Heart left ventricle (tissue), 16 donors: Measurements from ENCODE around the gene PPP1R14C. TPM values are rescaled to one million over a fixed set of nuclear protein-coding genes. Genes with fewer than 3 reads are reported as not detected.

Experiments
- ATAC-seq, 4 donors: fragments of 200-7000 bp; cut with Tn5 transposase; one replicate each; pipeline ENCODE4 v1.9.1; 2020 to 2022; ENCODE audit warnings: moderate library complexity in 4 of 4, mild to moderate bottlenecking in 3 of 4, moderate number of reproducible peaks in 1 of 4
- DNase-seq, 5 donors: peaks; one replicate each; pipeline ENCODE4 v3.0.0-alpha.2; 2020
- H3K27ac ChIP-seq, 12 donors: fragments of 200-600 bp; sonication (generic) in 4 of 12; one replicate each; pipeline versions ENCODE4 v1.5.0 to v1.8.0; 2016 to 2022; ENCODE audit warnings: mild to moderate bottlenecking in 2 of 12
- H3K27me3 ChIP-seq, 9 donors: fragments of 200-600 bp; sonication (generic) in 2 of 9; one replicate each; pipeline versions ENCODE4 v1.5.1 to v1.8.0; 2016 to 2022; ENCODE audit warnings: mild to moderate bottlenecking in 3 of 9
- H3K36me3 ChIP-seq, 9 donors: fragments of 200-600 bp; sonication (generic) in 2 of 9; one replicate each; pipeline versions ENCODE4 v1.5.0 to v1.8.0; 2018 to 2022; ENCODE audit warnings: mild to moderate bottlenecking in 2 of 9
- H3K4me1 ChIP-seq, 12 donors: fragments of 200-600 bp; sonication (generic) in 4 of 12; one replicate each; pipeline versions ENCODE4 v1.5.0 to v1.8.0; 2016 to 2022; ENCODE audit warnings: mild to moderate bottlenecking in 3 of 12
- H3K4me3 ChIP-seq, 12 donors: fragments of 200-600 bp; sonication (generic) in 4 of 12; one replicate each; pipeline versions ENCODE4 v1.5.0 to v1.8.0; 2017 to 2022; ENCODE audit warnings: mild to moderate bottlenecking in 9 of 12, moderate library complexity in 4 of 12
- H3K9me3 ChIP-seq, 12 donors: fragments of 200-600 bp; sonication (generic) in 4 of 12; one replicate each; pipeline versions ENCODE4 v1.5.0 to v1.8.0; 2016 to 2022; ENCODE audit warnings: mild to moderate bottlenecking in 1 of 12
- POLR2A ChIP-seq, 2 donors: fragments of 450-650 bp; IDR thresholded peaks; one replicate each; pipeline ENCODE4 v1.6.1; 2017; ENCODE audit warnings: antibody characterized with exemption in 2 of 2, mild to moderate bottlenecking in 2 of 2, moderate library complexity in 2 of 2
- WGBS, 4 donors: extraction: QIAGEN DNeasy Blood & Tissue Kit in 2 of 4; methylation state at CpG; one replicate each; pipeline versions ENCODE4 v1.1.5 to v1.1.7; 2013 to 2018; 5-methylcytosine and 5-hydroxymethylcytosine counted together
- intact Hi-C, 10 donors: fragments of 100-400 bp; cut with DNase I; formaldehyde crosslinking; loops; one replicate each; pipeline versions ENCODE4 v1.11.1 to v1.14.2; 2022
- polyA plus RNA-seq, 2 donors: library from polyadenylated mRNA; stranded (reverse); fragments of 200-250 nt; gene quantifications; one replicate each; pipeline ENCODE4 v1.2.3, GENCODE V29; 2013
- total RNA-seq, 9 donors: library from RNA; depleted of rRNA in 2 of 9; stranded (reverse); fragments of >200 nt in 2 of 9; fragmentation: NEBNext Ultra II Directional in 3 of 9; extraction: Animal tissue kit (Norgen Biotek cat#: 25700) in 3 of 9; gene quantifications; one replicate each; pipeline versions ENCODE4 v1.1.0 to v1.2.4, GENCODE V29; 2016 to 2023
- TF ChIP-seq, protein P1 (sequence below), 12 donors: fragments of 200-600 bp; sonication (generic) in 4 of 12; IDR thresholded peaks; one replicate each; pipeline versions ENCODE4 v1.5.0 to v1.8.0; 2018 to 2022; ENCODE audit warnings: antibody characterized with exemption in 12 of 12, mild to moderate bottlenecking in 5 of 12
- donor health status: ischemic (EF 13 %, LVEDD 7.1; RV severe dilation, severe dysfunction).
- donor health status: healthy with polysubstance abuse.
- donor health status: DM: no; HTN: yes; CAD: no.
- donor health status: DM: no; HTN: no; CAD: no.
- donor health status: ischemic (EF 25% LVEDD 6.9; RV normal size, moderate dysfunction).
- donor health status: ischemic (EF 25% LVEDD 5.7; RV mildly dilated, moderate dysfunction).
- donor health status: healthy.
- donor health status: DM: yes; HTN: yes; CAD: no.
- donor health status: ischemic (EF 35%, LVEDD 5.7; RV mildly dilated, moderate dysfunction).
- donor health status: nonischemic (EF 11% LVEDD 7.7; RV severe dilation, severe dysfunction).
- donor health status: DM: yes; HTN: yes; CAD: no.
- donor health status: PGD.
- donor health status: ischemic (EF 29% LVEDD 5.4; RV normal size, mild dysfunction).
- donor health status: nonischemic (EF 23%, LVEDD 6.1; RV moderate dilation, normal function).

PPP1R14C gene
- total and polyA plus RNA-seq, 11 donors: 41.1 to 143 (median 75.7) TPM

DNA sequence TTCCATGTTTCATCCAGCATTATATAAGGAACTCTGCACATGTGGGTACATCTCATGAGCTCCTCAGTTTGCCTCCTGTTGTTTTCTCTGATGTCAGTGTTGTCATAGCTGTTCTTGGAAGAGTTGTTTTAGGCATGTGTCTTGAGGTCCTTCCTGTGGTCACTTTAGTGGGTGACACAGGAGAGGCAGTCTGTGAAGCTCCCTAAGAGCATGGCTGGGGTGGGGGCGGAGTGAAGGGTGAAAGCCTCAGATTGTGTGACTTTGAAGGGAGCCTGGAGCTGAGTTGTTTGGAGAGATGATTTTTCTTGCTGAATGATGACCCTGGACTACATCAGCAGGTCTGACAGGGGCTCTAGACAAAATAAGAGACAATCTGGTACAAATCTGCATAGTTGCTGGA lies 37.7 kb downstream of the PPP1R14C start:
- Histone ChIP-seq H3K27ac (peak overlapping the region in 11 of 12 donors; percentile 25 to 99 (median 90)), H3K4me3 (no peak overlapping the region), H3K36me3 (no peaks in the 10 kb centered on the region), H3K9me3 (no peaks in the 10 kb centered on the region), H3K27me3 (no peaks in the 10 kb centered on the region), H3K4me1 (peaks cover 0 to 46% (median 15%) of the 10 kb centered on the region in 12 donors)
- DNase-seq (no peak), ATAC-seq (no peak)
- TF ChIP-seq POLR2A (IDR thresholded peaks at IDR 0.05): no peak
- TF ChIP-seq, protein P1, sequence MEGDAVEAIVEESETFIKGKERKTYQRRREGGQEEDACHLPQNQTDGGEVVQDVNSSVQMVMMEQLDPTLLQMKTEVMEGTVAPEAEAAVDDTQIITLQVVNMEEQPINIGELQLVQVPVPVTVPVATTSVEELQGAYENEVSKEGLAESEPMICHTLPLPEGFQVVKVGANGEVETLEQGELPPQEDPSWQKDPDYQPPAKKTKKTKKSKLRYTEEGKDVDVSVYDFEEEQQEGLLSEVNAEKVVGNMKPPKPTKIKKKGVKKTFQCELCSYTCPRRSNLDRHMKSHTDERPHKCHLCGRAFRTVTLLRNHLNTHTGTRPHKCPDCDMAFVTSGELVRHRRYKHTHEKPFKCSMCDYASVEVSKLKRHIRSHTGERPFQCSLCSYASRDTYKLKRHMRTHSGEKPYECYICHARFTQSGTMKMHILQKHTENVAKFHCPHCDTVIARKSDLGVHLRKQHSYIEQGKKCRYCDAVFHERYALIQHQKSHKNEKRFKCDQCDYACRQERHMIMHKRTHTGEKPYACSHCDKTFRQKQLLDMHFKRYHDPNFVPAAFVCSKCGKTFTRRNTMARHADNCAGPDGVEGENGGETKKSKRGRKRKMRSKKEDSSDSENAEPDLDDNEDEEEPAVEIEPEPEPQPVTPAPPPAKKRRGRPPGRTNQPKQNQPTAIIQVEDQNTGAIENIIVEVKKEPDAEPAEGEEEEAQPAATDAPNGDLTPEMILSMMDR (IDR thresholded peaks at IDR 0.05): no peak
- WGBS, 4 donors: 93 to 100% (median 94%) methylated on average over 1 of the region's 1 CpG
- intact Hi-C loops: loop anchor here in 1 of 10 donors (10.0 kb wide), 1 partner anchor 54 kb away; no protein-coding TSS in a partner anchor

DNA sequence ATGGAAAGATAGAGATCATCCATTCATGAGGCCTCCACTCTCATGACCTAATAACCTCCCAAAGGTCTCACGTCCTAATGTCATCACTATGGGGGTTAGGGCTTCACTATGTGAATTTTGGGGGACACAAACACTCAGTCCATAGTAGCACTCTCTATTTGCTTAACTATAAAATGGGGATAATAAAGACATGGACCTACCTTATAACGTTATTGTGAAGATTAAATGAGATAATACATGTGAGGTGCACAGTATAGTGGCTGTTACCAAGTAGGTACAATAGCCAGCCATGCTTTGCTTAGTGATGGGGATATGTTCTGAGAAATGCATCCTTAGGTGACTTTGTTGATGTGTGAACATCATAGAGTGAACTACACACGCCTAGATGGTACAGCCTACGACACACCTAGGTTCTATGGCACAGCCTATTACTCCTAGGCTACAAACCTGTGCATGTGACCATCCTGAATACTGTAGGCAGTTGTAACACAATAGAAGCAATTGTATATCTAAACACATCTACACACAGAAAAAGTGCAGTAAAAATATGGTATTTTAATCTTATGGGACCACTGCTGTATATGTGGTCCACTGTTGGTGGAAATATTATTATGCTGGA lies 39.7 kb downstream of the PPP1R14C start:
- H3K4me1 ChIP-seq: peaks cover 0 to 32% (median 10%) of the 10 kb centered on the region in 12 donors
- ATAC-seq (no peak), DNase-seq (no peak)
- no peaks in the 10 kb centered on the region for H3K36me3 ChIP-seq
- H3K27ac ChIP-seq: peak overlapping the region in 4 of 12 donors; percentile 90 to 98 (median 95)
- TF ChIP-seq, protein P1 (IDR thresholded peaks at IDR 0.05): no peak
- 86 to 98% (median 94%) methylated on average over 4 of the region's 4 CpGs for WGBS, 4 donors
- no peak overlapping the region for H3K4me3 ChIP-seq
- no peaks in the 10 kb centered on the region for H3K27me3 ChIP-seq
- intact Hi-C loops: loop anchor here in 1 of 10 donors (10.0 kb wide), 1 partner anchor 52 kb away; no protein-coding TSS in a partner anchor
- no peaks in the 10 kb centered on the region for H3K9me3 ChIP-seq

DNA sequence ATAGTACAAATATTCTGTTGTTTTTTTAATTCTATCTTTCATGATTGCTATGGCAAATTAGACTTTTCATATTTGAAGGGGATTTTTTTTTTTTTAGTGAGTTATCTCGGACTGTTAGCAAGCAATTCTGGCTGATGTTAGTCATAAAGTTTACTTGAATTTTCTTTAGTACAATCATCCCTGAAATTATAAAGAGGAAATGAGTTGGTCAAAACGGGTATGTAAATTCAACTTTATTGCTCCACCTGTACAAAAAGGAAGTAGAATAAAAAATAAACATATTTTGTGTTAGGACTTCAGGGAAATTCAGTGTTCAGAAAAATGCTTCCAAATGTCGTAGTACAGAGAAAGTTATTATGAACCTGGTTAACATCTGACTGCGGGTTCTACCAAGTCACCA lies 40.3 kb downstream of the PPP1R14C start:
- no peaks in the 10 kb centered on the region for H3K9me3 ChIP-seq
- H3K36me3 ChIP-seq: no peaks in the 10 kb centered on the region
- DNase-seq (no peak), ATAC-seq (no peak)
- intact Hi-C loops: loop anchor here in 1 of 10 donors (10.0 kb wide), 1 partner anchor 52 kb away; no protein-coding TSS in a partner anchor
- no peak overlapping the region for H3K4me3 ChIP-seq
- TF ChIP-seq, protein P1 (IDR thresholded peaks at IDR 0.05): no peak
- no peak for TF ChIP-seq POLR2A (IDR thresholded peaks at IDR 0.05)
- H3K27me3 ChIP-seq: no peaks in the 10 kb centered on the region
- H3K4me1 ChIP-seq: peaks cover 0 to 31% (median 10%) of the 10 kb centered on the region in 12 donors
- 78 to 83% (median 82%) methylated on average over 4 of the region's 4 CpGs for WGBS, 4 donors
- peak overlapping the region in 1 of 12 donors; percentile 14 for H3K27ac ChIP-seq

DNA sequence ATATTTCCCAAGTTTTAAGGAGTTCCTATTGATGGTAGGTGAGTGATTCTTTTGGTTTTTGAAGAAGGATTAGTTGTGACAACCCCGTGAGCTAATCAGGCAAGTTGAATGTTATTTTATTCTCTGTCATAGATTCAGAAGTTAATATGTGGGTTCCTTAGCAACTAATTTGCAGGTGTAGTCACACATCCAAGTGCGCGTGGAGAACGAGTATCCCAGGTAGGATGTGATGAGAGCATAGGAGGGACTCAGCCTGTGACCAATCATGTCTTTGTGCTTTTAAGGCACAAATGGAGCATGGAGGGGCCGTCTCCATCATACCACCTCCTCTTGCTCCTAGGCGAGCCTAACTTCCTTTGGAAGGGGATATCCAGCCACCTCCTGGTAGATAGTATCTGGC lies 41.1 kb downstream of the PPP1R14C start:
- H3K9me3 ChIP-seq: no peaks in the 10 kb centered on the region
- H3K36me3 ChIP-seq: no peaks in the 10 kb centered on the region
- DNase-seq (no peak), ATAC-seq (no peak)
- peaks cover 0 to 30% (median 4%) of the 10 kb centered on the region in 12 donors for H3K4me1 ChIP-seq
- intact Hi-C loops: loop anchor here in 1 of 10 donors (10.0 kb wide), 1 partner anchor 51 kb away; no protein-coding TSS in a partner anchor
- TF ChIP-seq POLR2A (IDR thresholded peaks at IDR 0.05): no peak
- TF ChIP-seq, protein P1 (IDR thresholded peaks at IDR 0.05): no peak
- no peaks in the 10 kb centered on the region for H3K27me3 ChIP-seq
- 85 to 92% (median 89%) methylated on average over 6 of the region's 6 CpGs for WGBS, 4 donors
- H3K4me3 ChIP-seq: no peak overlapping the region
- H3K27ac ChIP-seq: peak overlapping the region in 1 of 12 donors; percentile 14
